GM12875 (cell line): ENCODE measurements around the gene NT5M.
A peak's percentile ranks its signal among the peaks of the same experiment; 100 is the strongest.

ENCODE experiments used
- H3K4me3 ChIP-seq: one replicate; pipeline ENCODE4 v1.5.1; 2011; ENCODE audit warnings: low read depth, low read length, control low read depth
- TF ChIP-seq, protein P1 (sequence below): IDR thresholded peaks from 2 replicates; pipeline ENCODE4 v1.5.1; 2011; ENCODE audit warnings: low read depth, mild to moderate bottlenecking, control low read depth, inconsistent platforms, low read length, moderate library complexity, borderline replicate concordance; ENCODE audit not compliant: insufficient read depth

NT5M gene

DNA sequence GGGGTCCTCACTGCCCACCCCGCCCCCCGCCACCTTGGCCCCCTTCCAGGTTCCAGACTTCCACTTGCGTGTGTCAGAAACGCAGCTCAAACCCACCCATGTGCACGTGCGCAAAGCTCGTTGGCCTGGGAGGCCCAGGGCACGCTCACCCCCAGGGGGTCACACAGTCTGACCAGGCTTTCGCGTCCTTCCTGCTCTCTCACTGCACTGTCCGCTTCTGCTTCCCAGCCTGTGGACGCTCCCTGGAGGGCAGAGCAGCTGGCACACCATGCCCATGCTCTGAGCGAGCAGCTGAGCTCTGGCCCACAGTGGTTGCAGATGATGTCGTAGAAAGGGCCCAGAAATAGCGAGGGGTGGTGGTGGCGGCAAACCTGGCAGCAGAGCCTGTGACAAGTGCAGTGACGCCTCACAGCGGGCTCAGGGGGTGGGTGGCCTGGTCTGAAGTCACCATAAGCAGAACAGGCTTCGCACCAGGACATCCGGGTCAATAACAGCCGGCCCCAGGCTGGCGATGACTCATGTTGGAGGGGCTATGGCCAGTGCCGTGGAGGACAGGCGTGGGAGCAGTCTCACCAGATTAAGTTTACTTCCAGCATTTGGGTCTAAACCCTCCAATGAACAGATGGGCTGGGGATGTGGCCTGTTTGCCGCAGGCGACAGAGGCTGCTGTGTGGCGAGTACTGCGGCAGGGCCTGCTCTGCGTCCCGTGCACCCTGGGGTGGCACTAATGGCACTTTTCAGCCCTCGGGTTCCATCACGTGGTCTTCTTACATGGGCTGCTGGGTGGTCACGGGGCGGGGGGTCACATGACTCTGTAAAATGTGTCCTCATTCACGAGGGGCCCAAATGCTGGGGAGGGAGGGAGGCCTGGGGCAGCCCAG is 49.0 kb downstream of the NT5M start:
- no peak overlapping the region for H3K4me3 ChIP-seq
- TF ChIP-seq, protein P1, sequence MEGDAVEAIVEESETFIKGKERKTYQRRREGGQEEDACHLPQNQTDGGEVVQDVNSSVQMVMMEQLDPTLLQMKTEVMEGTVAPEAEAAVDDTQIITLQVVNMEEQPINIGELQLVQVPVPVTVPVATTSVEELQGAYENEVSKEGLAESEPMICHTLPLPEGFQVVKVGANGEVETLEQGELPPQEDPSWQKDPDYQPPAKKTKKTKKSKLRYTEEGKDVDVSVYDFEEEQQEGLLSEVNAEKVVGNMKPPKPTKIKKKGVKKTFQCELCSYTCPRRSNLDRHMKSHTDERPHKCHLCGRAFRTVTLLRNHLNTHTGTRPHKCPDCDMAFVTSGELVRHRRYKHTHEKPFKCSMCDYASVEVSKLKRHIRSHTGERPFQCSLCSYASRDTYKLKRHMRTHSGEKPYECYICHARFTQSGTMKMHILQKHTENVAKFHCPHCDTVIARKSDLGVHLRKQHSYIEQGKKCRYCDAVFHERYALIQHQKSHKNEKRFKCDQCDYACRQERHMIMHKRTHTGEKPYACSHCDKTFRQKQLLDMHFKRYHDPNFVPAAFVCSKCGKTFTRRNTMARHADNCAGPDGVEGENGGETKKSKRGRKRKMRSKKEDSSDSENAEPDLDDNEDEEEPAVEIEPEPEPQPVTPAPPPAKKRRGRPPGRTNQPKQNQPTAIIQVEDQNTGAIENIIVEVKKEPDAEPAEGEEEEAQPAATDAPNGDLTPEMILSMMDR, result no peak

DNA sequence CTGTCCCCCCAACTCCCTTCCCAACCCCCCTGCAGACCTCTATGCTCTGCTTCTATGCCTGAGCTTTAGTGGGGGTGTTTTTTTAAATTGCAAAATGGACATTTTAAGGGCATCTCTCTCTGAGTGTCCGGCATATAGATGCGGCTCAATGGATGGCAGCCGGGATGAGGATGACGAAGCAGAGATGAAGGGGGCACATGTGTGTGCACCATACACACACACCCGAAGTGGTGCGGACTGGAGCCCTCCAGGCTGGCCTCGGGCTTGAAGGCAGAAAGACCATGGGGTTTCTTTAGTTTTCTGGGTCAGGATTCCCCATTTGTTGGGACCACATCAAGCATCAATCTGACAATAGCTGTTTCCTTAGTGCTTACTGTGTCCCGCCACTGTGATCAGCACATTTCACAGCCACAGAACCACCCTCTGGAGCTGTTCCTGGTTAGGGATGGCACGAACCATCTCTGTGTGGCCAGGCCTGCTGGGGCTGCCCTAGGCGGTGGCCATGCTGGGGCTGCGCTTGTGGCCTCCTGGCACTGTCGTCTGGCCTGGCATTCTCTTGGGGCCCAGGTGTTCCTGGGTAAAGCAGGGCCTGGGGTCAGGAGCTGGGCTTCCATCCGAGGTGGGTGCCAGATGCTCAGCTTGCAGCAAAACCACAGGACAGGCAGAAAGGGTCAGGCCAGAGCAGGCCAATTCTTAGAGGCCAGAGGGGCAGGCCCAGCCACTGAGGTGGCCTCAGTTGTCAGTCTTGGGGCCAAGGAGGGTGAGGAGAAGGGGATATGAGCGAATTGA is 49.9 kb downstream of the NT5M start:
- TF ChIP-seq, protein P1, result no peak
- no peak overlapping the region for H3K4me3 ChIP-seq

DNA sequence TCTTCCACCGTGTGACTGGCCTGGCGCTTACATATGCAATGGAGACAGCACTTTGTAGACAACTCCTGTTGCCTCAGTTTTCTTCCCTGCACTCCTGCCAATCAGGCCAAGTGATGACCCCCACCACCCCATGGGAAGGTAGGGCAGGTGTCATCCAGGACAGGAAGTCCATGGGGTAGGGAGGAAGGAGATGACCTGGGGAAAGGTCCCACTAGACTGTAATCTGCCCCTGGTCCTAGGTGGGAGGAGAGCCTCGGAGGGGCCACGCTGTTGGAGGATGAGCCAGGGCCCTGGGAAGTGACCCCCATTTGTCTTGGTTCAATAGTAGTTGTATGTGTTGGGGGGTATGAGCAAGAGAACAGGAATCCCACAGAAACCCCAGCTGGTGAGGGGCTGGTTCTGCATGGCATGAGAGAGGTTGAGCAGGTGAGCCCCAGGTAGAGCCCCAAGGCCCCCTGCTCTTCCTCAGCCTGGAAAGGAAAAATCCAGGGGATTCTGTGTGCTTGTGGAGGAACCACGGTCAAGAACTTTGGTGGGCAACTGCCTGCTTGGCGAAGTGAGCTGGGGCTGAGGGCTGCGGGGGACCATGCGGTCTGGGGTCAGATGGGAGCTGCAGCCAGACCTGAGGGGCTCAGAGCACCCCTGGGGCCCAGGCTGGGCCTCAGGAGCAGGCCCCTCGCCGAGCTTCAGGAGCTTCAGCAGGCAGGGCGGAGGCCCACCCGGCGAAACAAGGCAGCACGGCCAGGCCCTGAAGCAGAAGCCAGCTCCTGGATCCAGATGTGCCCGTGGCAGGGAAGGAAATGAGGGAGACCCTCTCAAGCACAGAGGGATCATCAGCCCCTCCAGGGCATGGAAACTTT is 50.7 kb downstream of the NT5M start:
- H3K4me3 ChIP-seq, result no peak overlapping the region
- TF ChIP-seq, protein P1, result no peak

DNA sequence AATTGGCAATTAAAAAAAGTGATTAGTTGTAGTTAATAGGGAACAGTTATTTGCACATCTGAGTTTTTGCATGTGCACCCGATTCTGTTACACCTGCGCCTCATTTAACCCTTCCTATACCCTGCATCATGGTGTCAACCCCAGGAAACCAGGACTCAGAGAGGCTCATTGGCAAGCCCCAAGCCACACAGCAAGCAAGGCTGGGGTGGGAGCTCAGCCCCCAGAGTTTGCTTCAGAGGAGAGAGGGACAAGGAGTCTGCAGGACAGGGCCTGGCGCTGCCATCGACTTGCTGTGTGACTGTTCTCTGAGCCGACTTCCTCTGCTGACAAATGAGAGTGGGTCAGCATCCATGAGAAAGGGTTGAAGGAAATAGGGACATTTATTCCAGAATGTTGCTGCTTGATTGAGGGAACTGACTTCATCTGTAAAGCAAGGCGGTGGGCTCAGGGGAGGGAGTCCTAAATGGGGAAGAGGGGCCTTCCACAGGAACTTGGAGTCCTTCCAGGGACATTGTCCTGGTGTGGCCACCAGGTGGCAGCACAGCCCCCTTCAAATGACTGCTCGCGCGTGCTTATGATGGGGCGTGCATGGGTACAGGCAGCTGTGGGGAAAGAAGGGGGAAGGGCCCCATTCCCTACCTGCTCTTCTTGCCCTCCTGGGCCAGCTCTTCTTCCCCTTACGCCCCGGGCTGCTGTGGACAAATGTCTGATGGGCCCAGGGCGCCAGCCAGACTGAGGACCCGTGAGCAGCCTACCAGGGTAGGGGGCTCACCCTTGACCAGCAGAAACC is 51.6 kb downstream of the NT5M start:
- no peak overlapping the region for H3K4me3 ChIP-seq
- TF ChIP-seq, protein P1, result peak; percentile 87

DNA sequence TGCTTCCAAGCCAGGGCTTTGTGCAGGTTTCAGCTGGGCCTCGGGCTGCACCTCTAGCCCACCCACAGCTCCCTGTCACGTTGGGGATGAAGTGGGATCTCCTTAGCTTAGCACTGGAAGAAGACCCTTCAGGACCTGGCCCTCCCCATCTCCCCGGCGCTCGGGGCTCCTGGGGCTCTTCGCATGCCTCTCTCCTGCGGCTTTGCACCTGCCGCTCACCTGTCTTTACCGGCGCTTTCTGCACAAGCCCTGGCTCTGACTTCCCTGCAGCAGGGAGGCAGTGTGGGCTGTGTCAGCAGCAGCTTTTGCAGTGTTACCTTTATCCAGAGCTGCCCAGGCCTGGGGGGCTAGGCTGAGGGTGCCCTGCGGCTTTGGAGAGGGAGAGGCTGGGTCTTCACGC is 52.3 kb downstream of the NT5M start:
- TF ChIP-seq, protein P1, result no peak
- H3K4me3 ChIP-seq, result no peak overlapping the region
